ENCODE results near the gene CSKMT. TPM values are rescaled to one million over a fixed set of nuclear protein-coding genes. Genes with fewer than 3 reads are reported as not detected.

Gene CSKMT
- total and polyA plus RNA-seq, 10 of the 15 experiments (the other 5 are each of a cell fraction or from before 2014, with no cell fraction given) = 7.0 to 213 (median 21.6) TPM

GRCh38 chr11:62687508-62688396 is 22.6 kb downstream of the CSKMT start:
- FAIRE-seq (no peak), ATAC-seq (no peak; the same call in 2 of the 3 replicates), DNase-seq (ENCODE audit: low read depth, low spot score) (no peak)
- intact Hi-C loops (cut with micrococcal nuclease; ENCODE audit: unreplicated experiment) (loop anchor here (10.0 kb wide), 1 partner anchor 223 kb away; no protein-coding TSS in a partner anchor), in situ Hi-C loops (cut with MboI) (no loop called here)
- 86% methylated on average over 73 of the region's 74 CpGs for WGBS (ENCODE audit: insufficient coverage, insufficient replicate concordance, low lambda C conversion rate, missing lambda C conversion rate)
- no peak overlapping the region for H3K4me2 ChIP-seq (ENCODE audit: control insufficient read depth, insufficient read depth)
- no peak overlapping the region; the same call in 1 of the 2 replicates for H2AFZ ChIP-seq (ENCODE audit: control insufficient read depth, low read depth, low read length)
- no peaks in the 10 kb centered on the region for H3K79me2 ChIP-seq (ENCODE audit: control insufficient read depth, insufficient read depth, low read length)
- ChIA-PET RAD21 (ENCODE audit: unreplicated experiment) (no interaction called here), POLR2A (interaction anchor here (0.6 kb wide), 1 partner anchor 187 kb away, joined by 3 read pairs; no protein-coding TSS in a partner anchor), CTCF (interaction anchor here (0.7 kb wide), 1 partner anchor 10 kb away, joined by 6 read pairs; no protein-coding TSS in a partner anchor), SMC1A (ENCODE audit: uncharacterized antibody, unreplicated experiment) (no interaction called here)
- H3K36me3 ChIP-seq (ENCODE audit: control insufficient read depth in 2 of 2, insufficient read depth in 2 of 2, low read length in 1 of 2) = peaks cover 8 to 9% of the 10 kb centered on the region in 2 experiments; a peak in 3 of 4 replicates
- no peak overlapping the region for H3K27ac ChIP-seq (ENCODE audit: control insufficient read depth, insufficient read depth)
- TF ChIP-seq, protein P1, sequence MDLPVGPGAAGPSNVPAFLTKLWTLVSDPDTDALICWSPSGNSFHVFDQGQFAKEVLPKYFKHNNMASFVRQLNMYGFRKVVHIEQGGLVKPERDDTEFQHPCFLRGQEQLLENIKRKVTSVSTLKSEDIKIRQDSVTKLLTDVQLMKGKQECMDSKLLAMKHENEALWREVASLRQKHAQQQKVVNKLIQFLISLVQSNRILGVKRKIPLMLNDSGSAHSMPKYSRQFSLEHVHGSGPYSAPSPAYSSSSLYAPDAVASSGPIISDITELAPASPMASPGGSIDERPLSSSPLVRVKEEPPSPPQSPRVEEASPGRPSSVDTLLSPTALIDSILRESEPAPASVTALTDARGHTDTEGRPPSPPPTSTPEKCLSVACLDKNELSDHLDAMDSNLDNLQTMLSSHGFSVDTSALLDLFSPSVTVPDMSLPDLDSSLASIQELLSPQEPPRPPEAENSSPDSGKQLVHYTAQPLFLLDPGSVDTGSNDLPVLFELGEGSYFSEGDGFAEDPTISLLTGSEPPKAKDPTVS (IDR thresholded peaks at IDR 0.05; ENCODE audit: low read depth, low read length) = no peak
- TF ChIP-seq EP300 (IDR thresholded peaks at IDR 0.05; ENCODE audit: borderline replicate concordance in 1 of 2, control insufficient read depth in 1 of 2, low read depth in 2 of 2, low read length in 2 of 2) (no peak), SMAD5 (IDR thresholded peaks at IDR 0.05; ENCODE audit: low read depth) (no peak), MYB (IDR thresholded peaks at IDR 0.05; ENCODE audit: borderline replicate concordance, low read depth, low read length) (no peak), TARDBP (IDR thresholded peaks at IDR 0.05; ENCODE audit: borderline replicate concordance) (no peak)
- no peak overlapping the region for H3K9ac ChIP-seq (ENCODE audit: control insufficient read depth, insufficient read depth, low read length)
- no peaks in the 10 kb centered on the region for H4K20me1 ChIP-seq (ENCODE audit: control insufficient read depth, insufficient read depth)
- H3K4me1 ChIP-seq (ENCODE audit: control insufficient read depth, insufficient read depth, low read length) = no peaks in the 10 kb centered on the region
- no TSS peak for BruUV-seq (replicated peaks)
- H3K4me3 ChIP-seq = no peak overlapping the region
- H3K27me3 ChIP-seq (replicated peaks in 1 of 2; ENCODE audit: control insufficient read depth in 2 of 2, insufficient read depth in 2 of 2, low read length in 1 of 2) = no peaks in the 10 kb centered on the region
- H3K9me3 ChIP-seq (replicated peaks; ENCODE audit: control insufficient read depth, insufficient read depth, low read length) = no peaks in the 10 kb centered on the region
